Measurements from ENCODE around the gene ATXN7L3B.
A peak's percentile ranks its signal among the peaks of the same experiment; 100 is the strongest.
"Not testable (repeated sequence)": the region's sequence is repeated elsewhere in the genome, so short reads cannot be mapped to it uniquely, and the experiment has no call there.

ATXN7L3B gene, protein sequence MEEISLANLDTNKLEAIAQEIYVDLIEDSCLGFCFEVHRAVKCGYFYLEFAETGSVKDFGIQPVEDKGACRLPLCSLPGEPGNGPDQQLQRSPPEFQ

DNA sequence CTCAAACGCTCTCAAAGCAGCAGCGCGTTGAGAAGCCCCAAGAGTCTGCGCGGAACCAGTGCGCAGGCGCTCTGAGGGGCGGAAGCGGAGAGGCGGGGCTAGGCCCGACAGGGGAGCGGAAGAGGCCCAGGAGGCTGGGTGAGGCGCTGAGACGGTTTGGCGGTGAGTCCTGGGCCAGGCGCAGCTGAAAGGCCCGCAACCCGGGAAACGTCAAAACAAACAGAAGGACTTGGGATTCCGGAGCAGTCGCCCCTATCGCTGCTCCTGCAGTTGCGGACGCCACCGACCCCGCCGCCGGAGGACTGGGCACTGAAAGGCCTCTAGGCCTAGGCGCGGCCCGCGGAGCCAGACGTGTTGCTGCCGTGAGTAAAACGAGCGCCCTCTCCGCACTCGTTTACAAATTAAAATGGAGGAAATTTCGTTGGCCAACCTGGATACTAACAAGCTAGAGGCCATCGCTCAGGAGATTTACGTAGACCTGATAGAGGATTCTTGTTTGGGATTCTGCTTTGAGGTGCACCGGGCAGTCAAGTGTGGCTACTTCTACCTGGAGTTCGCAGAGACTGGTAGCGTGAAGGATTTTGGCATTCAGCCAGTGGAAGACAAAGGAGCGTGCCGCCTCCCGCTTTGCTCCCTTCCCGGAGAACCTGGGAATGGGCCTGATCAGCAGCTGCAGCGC lies at the start of gene ATXN7L3B:
ATXN7L3B (plus strand) TSS at position 129 of the 679 bp plus-strand sequence; CDS start at position 407, 278 bp downstream.
- DNase-seq: peak; percentile 45 to 94 (median 84)

DNA sequence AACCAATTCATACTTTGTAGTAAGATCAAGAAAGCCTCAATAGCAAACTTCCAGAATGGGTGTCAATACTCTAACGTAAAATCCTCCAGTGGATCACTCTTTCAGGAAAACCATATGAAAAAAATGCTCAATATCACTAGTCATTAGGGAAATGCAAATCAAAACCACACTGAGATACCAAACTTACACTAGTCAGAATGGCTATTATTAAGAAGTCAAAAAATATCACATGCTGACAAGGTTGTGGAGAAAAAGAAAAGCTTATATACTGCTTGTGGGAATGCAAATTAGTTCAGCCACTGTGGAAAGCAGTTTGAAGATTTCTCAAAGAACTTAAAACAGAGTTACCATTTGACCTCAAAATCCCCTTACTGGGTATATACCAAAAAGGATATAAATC lies 49.5 kb upstream of the ATXN7L3B start:
- DNase-seq: no peak

DNA sequence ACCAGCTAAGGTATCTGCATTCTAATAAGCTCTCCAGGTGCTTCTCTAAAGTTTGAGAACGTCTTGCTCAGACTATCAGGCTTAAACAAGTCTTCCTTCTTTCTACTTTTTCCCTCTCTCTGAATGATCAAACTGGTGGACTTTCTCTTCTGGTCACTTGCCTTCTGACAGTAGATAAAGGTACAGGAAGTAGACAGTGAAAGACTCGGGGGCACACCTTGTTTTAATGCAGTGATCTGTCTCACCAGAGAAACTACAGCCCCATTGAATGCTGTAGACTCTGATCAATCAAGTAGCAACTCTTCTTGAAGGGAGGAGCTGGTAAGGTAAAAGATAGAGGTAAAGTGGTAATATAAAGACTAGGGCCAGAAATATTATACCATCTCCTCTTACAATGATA lies 48.1 kb upstream of the ATXN7L3B start:
- DNase-seq: no peak

DNA sequence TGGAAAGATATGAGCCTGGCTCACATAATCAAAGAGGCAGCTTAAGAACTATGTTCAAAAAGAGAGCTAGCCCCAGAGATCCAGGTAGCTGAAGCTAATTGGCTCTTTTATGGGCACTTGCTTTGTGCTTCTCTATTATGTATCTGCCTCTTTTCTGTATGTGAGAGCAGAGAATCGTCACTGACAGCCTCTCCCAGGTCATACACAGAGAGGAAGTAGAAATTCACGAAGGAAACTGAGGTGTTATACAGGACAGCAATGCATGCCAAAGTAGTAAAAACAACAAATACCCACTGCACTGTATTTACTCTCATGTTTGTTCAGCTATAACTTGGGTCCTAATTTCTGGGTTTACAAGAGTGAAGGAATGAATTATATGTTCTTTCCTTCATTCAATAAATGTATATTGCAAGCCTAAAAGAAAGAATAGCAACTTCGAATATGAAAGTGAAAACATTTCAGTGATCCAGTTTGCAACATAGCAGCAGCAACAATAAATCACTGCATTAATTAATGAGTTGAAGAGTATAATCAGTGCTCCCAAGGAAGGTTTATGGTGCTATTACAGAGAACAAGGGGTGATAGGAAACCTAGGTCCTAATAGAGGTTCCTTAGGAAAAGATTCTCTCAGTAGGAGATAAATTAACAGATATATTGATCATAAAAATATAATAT lies 47.1 kb upstream of the ATXN7L3B start:
- DNase-seq: no peak

DNA sequence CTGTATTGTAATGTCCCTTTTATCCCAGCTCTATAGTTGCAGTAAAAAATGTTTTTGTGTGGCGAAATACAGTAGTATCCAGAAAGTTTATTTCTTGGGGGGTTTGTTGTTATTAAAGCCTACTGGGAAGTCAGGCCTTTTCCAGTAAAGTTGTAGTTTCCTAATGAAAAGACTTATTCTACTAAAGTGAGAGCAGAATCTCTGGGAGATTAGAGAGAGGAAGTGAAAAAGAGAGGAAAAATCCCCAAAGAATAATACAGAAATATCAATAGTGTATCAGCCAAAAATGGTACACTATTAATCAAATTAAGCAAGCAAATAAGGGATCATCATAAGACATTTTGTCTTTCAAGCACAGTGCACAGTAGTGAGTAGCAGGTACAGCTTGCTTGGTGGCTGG lies 46.3 kb upstream of the ATXN7L3B start:
- DNase-seq: no peak

DNA sequence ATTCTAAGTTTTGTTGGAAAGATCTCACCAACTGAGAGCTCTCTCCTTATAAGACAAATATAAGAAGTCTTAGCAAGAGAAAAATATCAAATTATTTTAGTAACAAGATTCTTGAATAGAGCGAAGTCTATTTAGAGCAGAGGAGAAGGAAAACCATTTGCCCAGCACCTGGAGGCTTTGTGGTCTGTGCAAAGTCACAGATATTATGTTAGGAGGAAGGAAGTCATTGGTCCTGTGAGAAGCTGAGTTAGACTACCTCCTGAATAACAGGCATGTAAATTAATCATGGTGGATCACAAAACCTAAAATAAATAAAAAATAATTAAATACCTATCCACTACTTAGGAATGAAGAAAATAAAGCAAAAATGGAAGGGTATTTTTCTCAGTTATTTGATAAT lies 38.4 kb upstream of the ATXN7L3B start:
- no peak for DNase-seq

DNA sequence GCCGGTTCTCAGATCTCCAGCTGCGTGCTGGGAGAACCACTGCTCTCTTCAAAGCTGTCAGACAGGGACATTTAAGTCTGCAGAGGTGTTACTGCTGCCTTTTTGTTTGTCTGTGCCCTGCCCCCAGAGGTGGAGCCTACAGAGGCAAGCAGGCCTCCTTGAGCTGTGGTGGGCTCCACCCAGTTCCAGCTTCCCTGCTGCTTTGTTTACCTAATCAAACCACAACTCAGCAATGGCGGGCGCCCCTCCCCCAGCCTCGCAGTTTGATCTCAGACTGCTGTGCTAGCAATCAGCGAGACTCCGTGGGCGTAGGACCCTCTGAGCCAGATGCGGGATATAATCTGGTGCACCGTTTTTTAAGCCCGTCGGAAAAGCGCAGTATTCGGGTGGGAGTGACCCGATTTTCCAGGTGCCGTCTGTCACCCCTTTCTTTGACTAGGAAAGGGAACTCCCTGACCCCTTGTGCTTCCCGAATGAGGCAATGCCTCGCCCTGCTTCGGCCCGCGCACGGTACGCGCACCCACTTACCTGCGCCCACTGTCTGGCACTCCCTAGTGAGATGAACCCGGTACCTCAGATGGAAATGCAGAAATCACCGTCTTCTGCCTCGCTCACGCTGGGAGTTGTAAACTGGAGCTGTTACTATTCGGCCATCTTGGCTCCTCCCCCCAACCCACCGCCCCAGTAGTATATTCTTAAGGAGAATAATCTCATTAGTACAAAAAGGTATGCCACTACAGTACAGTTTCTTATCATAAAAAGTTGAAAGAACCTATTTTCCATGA lies 28.6 kb upstream of the ATXN7L3B start:
- not testable (repeated sequence) for DNase-seq

DNA sequence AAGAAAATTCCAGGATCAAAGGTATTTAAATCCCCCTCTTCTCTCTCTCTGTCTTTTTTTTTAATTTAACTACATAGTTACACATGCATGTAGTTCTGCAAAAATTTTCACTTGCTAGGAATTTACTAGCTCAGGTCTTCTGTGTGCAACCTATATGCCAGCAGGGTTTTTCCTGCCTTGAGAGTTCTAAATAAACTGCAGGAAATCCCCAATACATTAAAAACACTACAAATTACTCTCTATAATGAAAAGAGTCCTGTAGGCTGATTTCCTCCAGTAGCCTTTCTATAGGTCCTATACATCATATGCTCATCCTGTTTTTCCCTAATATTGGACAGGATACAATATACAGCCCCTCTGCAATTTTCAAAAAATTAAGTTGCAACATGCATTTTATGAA lies 27.7 kb upstream of the ATXN7L3B start:
- DNase-seq: no peak

DNA sequence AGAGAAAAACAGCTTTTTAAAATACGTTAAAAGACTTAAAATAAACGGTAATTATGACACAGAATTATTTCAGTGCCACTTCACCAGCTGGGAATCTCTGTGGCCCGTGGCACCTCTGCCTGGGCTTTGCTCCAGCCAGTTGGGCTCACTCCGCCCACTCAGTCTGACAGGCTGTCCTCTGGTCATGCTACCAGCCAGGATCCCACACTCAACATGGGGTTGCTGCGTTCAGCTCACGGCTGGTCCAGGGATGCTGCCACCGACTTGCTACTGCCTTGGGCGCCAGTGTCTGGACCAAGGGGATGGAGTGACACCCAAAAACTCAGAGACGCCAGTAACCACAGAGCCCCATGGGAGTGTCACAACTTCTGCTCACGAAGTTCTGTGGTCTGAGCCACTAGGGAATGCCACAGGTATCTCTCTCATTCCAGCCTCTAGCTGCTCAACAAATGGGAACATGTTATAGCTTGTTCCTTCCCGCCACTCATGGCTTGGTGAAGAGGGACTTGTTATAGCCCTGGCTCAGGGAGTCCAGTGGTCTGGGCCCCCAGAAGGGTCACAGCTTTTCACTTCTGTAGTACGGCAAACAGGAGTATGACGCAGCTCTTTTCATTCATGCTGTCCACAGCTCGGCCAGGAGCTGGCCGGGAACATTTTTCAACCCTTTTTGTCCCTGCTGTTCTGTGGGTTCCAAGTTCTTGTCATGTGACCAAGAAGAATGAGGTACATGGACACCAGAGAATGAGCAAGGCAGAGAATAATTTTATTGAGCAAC lies 23.4 kb upstream of the ATXN7L3B start:
- no peak for DNase-seq

DNA sequence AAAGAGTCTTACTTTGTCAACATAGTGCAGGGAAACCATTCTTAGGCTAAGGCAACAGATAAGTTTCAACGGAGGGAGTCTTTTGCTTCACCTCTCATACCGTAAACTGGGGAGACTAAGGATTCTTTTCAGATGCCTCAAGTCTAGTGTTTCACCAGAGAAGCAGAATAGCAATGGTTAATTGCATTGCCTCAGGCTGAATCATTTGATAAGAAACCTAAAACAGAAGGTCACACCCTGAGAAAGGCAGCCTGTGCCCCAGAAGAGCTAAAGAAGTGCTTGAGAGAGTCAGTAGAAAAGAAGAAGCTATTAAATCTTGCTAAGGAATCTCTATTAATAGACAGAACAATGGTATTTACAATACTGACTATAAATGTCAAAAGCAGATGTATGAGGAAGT lies 21.8 kb upstream of the ATXN7L3B start:
- DNase-seq: no peak

DNA sequence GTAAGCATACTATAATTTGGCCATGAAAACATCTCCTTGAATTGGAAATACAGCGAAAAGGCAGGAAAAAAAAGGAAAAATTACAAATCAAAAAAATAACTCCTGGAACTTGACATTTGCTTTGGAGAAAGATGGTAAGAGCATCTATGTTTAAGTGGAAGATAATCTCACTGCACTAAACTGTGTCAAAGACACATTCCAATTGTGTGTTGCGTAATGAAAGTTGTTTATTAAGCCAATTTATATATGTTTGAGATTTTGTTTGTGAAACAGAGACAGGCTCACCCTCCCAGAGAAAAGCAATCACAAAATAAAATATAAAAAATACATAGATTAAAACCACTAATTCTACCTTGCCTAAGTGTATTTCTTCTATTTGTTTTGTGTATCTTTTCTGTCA lies 11.1 kb upstream of the ATXN7L3B start:
- no peak for DNase-seq

DNA sequence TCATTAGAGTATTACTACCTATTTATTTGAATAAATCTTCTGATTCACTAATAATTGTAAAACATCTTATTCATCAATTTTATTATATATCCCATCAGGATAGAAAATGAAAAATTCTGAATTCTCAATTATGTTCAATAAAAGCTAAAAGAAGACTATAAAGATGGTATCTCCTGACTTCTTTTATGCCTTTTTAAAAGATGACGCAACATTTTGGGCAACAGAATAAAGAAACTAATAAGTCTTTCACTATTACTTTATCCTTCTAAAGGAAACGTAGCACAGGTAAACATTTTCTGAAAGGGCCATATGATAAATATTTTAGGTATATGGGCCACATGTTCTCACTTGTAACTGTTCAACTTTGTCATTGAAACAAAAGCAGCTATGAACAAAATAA lies 10.1 kb upstream of the ATXN7L3B start:
- no peak for DNase-seq

DNA sequence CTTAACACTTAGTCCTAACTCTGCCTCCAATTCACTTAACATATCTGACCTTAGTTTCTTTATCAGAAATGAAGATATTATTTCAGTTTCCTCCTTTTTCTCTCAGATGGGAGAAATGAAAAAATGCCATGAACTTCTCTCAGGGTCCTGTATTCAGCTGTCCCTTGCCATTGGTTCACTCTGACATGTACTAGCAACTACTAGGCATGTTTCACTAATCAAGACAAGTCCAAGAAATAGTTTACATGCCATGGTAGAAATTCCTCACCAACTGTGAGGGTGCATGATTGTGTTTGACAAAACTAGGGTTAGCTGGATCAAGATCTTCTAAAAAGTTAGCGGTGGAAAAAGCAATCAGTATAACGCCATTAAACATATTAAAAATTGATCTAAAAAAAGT lies 7.0 kb upstream of the ATXN7L3B start:
- no peak for DNase-seq

DNA sequence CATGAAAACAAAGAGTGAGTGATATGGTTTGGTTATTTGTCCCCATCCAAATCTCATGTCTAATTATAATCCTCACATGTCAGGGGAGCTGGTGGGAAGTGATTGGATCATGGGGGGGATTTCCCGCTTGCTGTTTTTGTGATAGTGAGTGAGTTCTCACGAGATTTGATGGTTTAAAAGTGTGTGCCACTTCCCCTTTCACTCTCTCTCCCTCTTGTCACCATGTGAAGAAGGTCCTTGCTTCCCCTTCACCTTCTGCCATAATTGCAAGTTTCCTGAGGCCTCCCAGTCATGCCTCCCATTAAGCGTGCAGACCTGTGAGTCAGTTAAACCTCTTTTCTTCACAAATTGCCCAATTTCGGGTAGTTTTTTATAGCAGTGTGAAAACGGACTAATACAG lies 2.1 kb upstream of the ATXN7L3B start:
- DNase-seq: no peak

DNA sequence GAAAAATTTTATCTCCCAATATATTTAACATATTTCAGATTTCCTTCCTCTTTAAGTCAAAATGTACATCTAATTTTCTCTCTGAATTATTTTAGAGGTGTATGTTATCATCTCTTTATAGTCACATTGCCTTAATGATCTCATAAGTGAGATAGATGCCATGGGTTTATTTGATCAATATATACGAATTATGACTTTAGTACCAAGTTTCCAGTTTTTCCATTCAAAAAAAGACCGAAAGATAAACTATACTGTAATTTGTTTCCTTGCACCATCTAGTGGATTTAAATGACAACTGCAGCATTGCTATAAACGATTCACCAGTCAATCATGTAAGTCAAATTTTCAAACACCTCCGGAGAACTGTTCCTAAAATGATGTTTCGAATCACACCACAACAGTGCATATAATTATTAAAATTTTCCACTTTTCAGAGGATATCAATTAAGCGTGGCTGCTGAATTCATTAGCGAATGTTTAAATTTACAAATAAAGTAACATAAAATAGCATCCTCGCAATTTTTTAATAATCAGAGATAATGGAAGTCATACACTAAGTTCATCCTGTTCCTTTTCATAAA lies 419 bp upstream of the ATXN7L3B start:
- peak in 1 of 51 donors; percentile 87 for DNase-seq

DNA sequence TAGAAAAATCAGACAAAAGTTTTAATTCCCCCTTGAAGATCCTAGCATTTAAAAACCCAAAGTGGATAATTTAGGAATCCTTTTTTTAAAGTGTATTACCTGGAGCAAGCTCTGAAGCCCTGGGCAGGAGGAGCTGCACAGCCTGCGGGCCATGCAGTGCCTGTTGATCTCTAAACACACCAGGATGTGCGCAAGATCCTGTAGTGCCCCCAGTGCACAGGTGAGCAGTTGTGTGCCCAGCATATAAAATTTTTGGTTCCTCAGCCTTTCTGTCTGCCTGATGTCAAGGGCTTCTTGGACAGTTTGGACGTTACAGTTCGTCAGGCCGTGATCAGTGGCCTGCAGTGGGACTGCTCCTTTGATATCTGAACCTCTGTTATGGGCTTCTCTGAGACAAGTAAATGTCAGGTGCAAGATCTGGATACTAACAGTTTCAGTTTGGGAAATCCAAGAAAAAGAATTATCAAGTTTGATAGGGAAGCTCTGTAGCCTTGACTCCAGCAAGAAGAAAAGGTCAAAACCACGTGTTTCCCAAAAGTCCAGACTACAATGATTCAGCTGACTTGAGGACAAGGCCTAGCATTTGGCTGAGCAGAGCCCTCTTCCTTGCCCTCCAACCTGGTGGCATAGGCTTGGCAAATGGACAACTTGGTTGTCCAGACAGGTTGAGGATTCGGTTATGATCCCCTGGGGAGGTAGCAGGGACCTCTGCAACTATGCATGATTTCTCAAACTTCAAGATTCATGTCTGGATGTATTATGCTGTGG lies 1.0 kb downstream of the ATXN7L3B start:
- DNase-seq: no peak

DNA sequence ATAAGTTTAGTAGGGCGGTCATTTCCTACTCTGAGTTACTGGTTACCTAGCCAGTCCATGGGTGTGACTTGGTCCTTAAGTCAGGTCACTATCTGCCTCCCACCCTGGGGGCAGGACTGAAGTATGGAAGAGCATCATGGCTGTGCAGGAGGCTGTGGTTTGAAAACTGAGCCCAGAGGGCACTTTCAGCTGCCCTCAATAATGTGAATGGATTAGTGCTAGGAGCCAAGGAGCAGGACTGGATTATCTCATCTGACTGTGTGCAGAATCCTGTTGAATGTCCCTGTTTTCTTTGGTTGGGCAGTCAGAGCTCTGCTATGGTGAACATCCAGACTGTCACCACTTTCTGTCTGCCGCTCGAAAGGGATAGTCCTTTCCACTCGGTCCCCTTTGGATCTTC lies 1.6 kb downstream of the ATXN7L3B start:
- no peak for DNase-seq

DNA sequence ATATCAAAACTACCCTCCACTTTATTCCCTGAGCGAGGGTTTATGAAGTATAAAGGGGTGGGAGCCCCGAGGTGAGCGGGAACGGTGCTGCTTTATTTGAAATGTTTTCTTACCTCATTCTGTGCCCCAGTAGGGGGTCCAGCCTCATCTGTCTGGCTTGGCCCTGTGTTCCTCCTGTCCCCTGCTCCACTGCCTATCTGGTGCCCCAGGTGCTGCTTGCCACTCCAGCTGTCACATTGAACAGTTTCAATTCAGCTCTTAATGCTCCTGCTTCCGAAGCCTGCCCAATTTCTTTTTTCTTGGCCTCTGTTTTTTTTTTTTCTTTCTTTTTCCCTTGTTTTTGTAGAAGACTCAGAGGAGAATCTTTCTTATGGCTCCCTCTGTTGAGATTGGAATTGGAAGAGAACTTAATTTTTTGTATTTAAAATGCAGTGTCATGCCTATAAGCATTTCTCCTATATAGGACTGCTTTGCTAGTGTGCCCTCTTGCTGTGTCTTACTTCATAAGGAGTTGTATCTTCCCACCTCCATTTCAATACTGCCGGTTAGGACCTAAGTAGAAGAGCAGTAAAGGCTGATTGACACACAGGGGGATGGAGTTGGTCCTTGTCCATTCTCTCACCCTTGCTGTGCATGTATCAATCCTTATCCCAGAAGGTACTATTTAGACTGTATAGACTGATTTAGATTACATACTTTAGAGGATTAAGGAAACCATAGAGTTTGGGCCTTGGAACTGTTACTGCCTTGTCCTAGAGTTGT lies 2.3 kb downstream of the ATXN7L3B start:
- no peak for DNase-seq

DNA sequence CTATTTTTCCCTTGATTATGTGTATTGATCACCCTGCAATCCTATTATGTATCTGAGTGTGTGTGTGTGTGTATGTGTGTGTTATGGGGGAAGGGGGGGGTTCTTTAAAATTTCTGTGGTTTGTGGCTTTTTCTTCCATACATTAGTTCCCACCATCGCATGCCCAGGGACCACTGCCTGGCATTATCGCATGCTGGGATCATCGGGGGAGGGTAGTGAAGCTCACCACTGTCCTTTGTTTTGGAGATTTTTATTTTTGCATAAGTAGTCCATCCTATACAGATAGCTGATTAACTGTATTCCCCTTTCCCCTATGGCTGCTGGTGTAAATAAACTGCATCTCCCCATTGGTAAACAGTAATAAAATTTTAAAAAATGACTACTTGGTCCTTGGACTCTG lies 3.4 kb downstream of the ATXN7L3B start:
- no peak for DNase-seq

DNA sequence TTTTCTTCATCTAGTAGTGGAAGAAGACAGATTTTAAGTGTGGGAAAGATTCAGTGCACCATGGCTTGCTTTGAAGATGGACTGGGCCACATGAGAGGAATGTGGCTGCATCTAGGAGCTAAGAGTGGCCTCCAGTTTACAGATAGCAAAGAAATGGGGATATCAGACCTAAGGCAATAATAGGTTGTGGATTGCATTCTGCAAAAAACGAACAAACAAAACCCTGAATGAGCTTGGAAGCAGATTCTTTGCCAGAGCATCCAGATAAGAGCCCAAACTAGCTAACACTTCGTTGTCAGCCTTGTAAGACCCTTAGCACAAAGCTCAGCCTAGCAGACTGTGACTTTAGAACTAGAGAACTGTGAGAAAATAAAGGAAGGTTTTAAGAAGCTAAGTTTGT lies 9.6 kb downstream of the ATXN7L3B start:
- no peak for DNase-seq

Data from hypothalamus (tissue), 51 donors.